ENCODE results near the gene HMGN3. TPM values are rescaled to one million over a fixed set of nuclear protein-coding genes. Genes with fewer than 3 reads are reported as not detected.
"Not testable (repeated sequence)": the region's sequence is repeated elsewhere in the genome, so short reads cannot be mapped to it uniquely, and the experiment has no call there.

Gene HMGN3
- total RNA-seq, 1 donor from 2014 or later: 133 TPM

GRCh38 chr6:79266051-79266450, 31.6 kb upstream of the HMGN3 start:
- TF ChIP-seq CTCF (conservative IDR thresholded peaks at IDR 0.05): no peak
- peaks cover under 1% of the 10 kb centered on the region for H3K9me3 Mint-ChIP-seq
- H3K27ac Mint-ChIP-seq (ENCODE audit: unreplicated experiment): no peak overlapping the region
- H3K4me1 Mint-ChIP-seq: no peaks in the 10 kb centered on the region
- peaks cover under 1% of the 10 kb centered on the region for H3K36me3 Mint-ChIP-seq (ENCODE audit: low read depth)
- no peak overlapping the region for H3K4me3 Mint-ChIP-seq
- H3K27me3 Mint-ChIP-seq (ENCODE audit: low read depth): no peaks in the 10 kb centered on the region
- DNase-seq (ENCODE audit: low read depth, low spot score): no peak

- Mint-ChIP-seq H3K4me1 (no peaks in the 10 kb centered on the region), H3K9me3 (peaks cover 14% of the 10 kb centered on the region), H3K36me3 (ENCODE audit: low read depth) (peaks cover 7% of the 10 kb centered on the region), H3K27ac (ENCODE audit: unreplicated experiment) (no peak overlapping the region), H3K27me3 (ENCODE audit: low read depth) (no peaks in the 10 kb centered on the region), H3K4me3 (no peak overlapping the region)
- no peak for DNase-seq (ENCODE audit: low read depth, low spot score)
- TF ChIP-seq CTCF (conservative IDR thresholded peaks at IDR 0.05): no peak
Observed at GRCh38 chr6:79263359-79263758, 28.9 kb upstream of the HMGN3 start.

- H3K4me3 Mint-ChIP-seq: no peak overlapping the region
- H3K9me3 Mint-ChIP-seq: peaks cover 14% of the 10 kb centered on the region
- DNase-seq (ENCODE audit: low read depth, low spot score): no peak
- no peak overlapping the region for H3K27ac Mint-ChIP-seq (ENCODE audit: unreplicated experiment)
- no peaks in the 10 kb centered on the region for H3K4me1 Mint-ChIP-seq
- peaks cover 7% of the 10 kb centered on the region for H3K36me3 Mint-ChIP-seq (ENCODE audit: low read depth)
- H3K27me3 Mint-ChIP-seq (ENCODE audit: low read depth): no peaks in the 10 kb centered on the region
- no peak for TF ChIP-seq CTCF (conservative IDR thresholded peaks at IDR 0.05)
Observed at GRCh38 chr6:79261666-79262065, 27.2 kb upstream of the HMGN3 start.

- Mint-ChIP-seq H3K4me1 (no peaks in the 10 kb centered on the region), H3K4me3 (no peak overlapping the region), H3K9me3 (peaks cover 14% of the 10 kb centered on the region), H3K27ac (ENCODE audit: unreplicated experiment) (no peak overlapping the region), H3K36me3 (ENCODE audit: low read depth) (peaks cover 10% of the 10 kb centered on the region), H3K27me3 (ENCODE audit: low read depth) (no peaks in the 10 kb centered on the region)
- no peak for TF ChIP-seq CTCF (conservative IDR thresholded peaks at IDR 0.05)
- DNase-seq (ENCODE audit: low read depth, low spot score): no peak
Observed at GRCh38 chr6:79260772-79261171, 26.3 kb upstream of the HMGN3 start.

- no peaks in the 10 kb centered on the region for H3K4me1 Mint-ChIP-seq
- no peak for TF ChIP-seq CTCF (conservative IDR thresholded peaks at IDR 0.05)
- peaks cover 20% of the 10 kb centered on the region for H3K9me3 Mint-ChIP-seq
- no peak overlapping the region for H3K27ac Mint-ChIP-seq (ENCODE audit: unreplicated experiment)
- no peak for DNase-seq (ENCODE audit: low read depth, low spot score)
- H3K4me3 Mint-ChIP-seq: no peak overlapping the region
- H3K27me3 Mint-ChIP-seq (ENCODE audit: low read depth): no peaks in the 10 kb centered on the region
- H3K36me3 Mint-ChIP-seq (ENCODE audit: low read depth): peaks cover 10% of the 10 kb centered on the region
Observed at GRCh38 chr6:79257381-79258205, 23.1 kb upstream of the HMGN3 start.

- H3K27me3 Mint-ChIP-seq (ENCODE audit: low read depth); H3K27ac Mint-ChIP-seq (ENCODE audit: unreplicated experiment); H3K4me3 Mint-ChIP-seq; DNase-seq (ENCODE audit: low read depth, low spot score); H3K4me1 Mint-ChIP-seq: not testable (repeated sequence)
- Mint-ChIP-seq H3K9me3 (peaks cover 22% of the 10 kb centered on the region), H3K36me3 (ENCODE audit: low read depth) (peaks cover 10% of the 10 kb centered on the region)
Observed at GRCh38 chr6:79256770-79257169, 22.3 kb upstream of the HMGN3 start.

GRCh38 chr6:79255086-79255485, 20.6 kb upstream of the HMGN3 start:
- not testable (repeated sequence) for H3K27ac Mint-ChIP-seq (ENCODE audit: unreplicated experiment); DNase-seq (ENCODE audit: low read depth, low spot score); H3K36me3 Mint-ChIP-seq (ENCODE audit: low read depth); H3K4me3 Mint-ChIP-seq; H3K4me1 Mint-ChIP-seq; H3K27me3 Mint-ChIP-seq (ENCODE audit: low read depth)
- peaks cover 16% of the 10 kb centered on the region for H3K9me3 Mint-ChIP-seq
